Esophagus (tissue), 2 donors: Measurements from ENCODE around the gene ADGRD1. TPM values are rescaled to one million over a fixed set of nuclear protein-coding genes. Genes with fewer than 3 reads are reported as not detected.

Experiments
- H3K27ac ChIP-seq, 2 donors: one replicate each; pipeline ENCODE4 v1.5.1; 2013; ENCODE audit warnings: low read depth in 2 of 2, mild to moderate bottlenecking in 2 of 2, inconsistent platforms in 1 of 2, low read length in 1 of 2, moderate library complexity in 1 of 2
- H3K27me3 ChIP-seq, 2 donors: one replicate each; pipeline ENCODE4 v1.6.1; 2013; ENCODE audit warnings: low read length in 2 of 2, control low read depth in 1 of 2, mild to moderate bottlenecking in 1 of 2; ENCODE audit not compliant: insufficient read depth in 2 of 2, control insufficient read depth in 1 of 2
- H3K36me3 ChIP-seq, 2 donors: one replicate each; pipeline ENCODE4 v1.6.1; 2013; ENCODE audit warnings: low read length in 1 of 2; ENCODE audit not compliant: control insufficient read depth in 2 of 2, insufficient read depth in 2 of 2
- H3K4me1 ChIP-seq, 2 donors: one replicate each; pipeline ENCODE4 v1.6.1; 2013; ENCODE audit warnings: low read length in 1 of 2; ENCODE audit not compliant: control insufficient read depth in 2 of 2, insufficient read depth in 2 of 2
- H3K4me3 ChIP-seq, 2 donors: one replicate each; pipeline ENCODE4 v1.5.1; 2013; ENCODE audit warnings: low read length in 2 of 2, mild to moderate bottlenecking in 2 of 2, low read depth in 1 of 2, moderate library complexity in 1 of 2
- H3K9me3 ChIP-seq, 2 donors: one replicate each; pipeline ENCODE4 v1.6.1; 2013; ENCODE audit warnings: mild to moderate bottlenecking in 2 of 2, low read depth in 1 of 2, low read length in 1 of 2, moderate library complexity in 1 of 2; ENCODE audit not compliant: control insufficient read depth in 2 of 2, insufficient read depth in 1 of 2
- WGBS, 2 donors: extraction: QIAGEN DNeasy Blood & Tissue Kit; methylation state at CpG; one replicate each; pipeline ENCODE4 v1.1.7; 2013; 5-methylcytosine and 5-hydroxymethylcytosine counted together
- polyA plus RNA-seq, 2 donors: library from polyadenylated mRNA; stranded (reverse); fragments of 200-250 nt; gene quantifications; one replicate each; pipeline ENCODE4 v1.2.3, GENCODE V29; 2013
- donor health status: healthy with polysubstance abuse.
- donor health status: Bipolar disorder and iron deficiency.

Gene ADGRD1
- polyA plus RNA-seq, 2 donors = 2.1 to 2.9 TPM

GRCh38 chr12:131188131-131189050, 234.7 kb downstream of the ADGRD1 start:
- no peak overlapping the region for H3K4me3 ChIP-seq
- 95% methylated on average over 6 of the region's 6 CpGs for WGBS, 2 donors
- H3K27ac ChIP-seq = no peak overlapping the region
- no peaks in the 10 kb centered on the region for H3K36me3 ChIP-seq
- H3K4me1 ChIP-seq = no peaks in the 10 kb centered on the region
- H3K27me3 ChIP-seq = no peaks in the 10 kb centered on the region
- H3K9me3 ChIP-seq = peaks cover 0 to 3% of the 10 kb centered on the region in 2 donors

- no peak overlapping the region for H3K4me3 ChIP-seq
- H3K27ac ChIP-seq = no peak overlapping the region
- H3K4me1 ChIP-seq = no peaks in the 10 kb centered on the region
- no peaks in the 10 kb centered on the region for H3K27me3 ChIP-seq
- H3K36me3 ChIP-seq = no peaks in the 10 kb centered on the region
- H3K9me3 ChIP-seq = peaks cover 0 to 3% of the 10 kb centered on the region in 2 donors
- WGBS, 2 donors = 89 to 100% methylated on average over 1 of the region's 1 CpG
Measured at GRCh38 chr12:131189781-131190180, 236.1 kb downstream of the ADGRD1 start.

GRCh38 chr12:131190965-131191364, 237.3 kb downstream of the ADGRD1 start:
- H3K27ac ChIP-seq = no peak overlapping the region
- WGBS, 2 donors = 73 to 78% methylated on average over 4 of the region's 4 CpGs
- no peaks in the 10 kb centered on the region for H3K4me1 ChIP-seq
- H3K9me3 ChIP-seq = peaks cover 0 to 3% of the 10 kb centered on the region in 2 donors
- H3K4me3 ChIP-seq = no peak overlapping the region
- H3K27me3 ChIP-seq = no peaks in the 10 kb centered on the region
- no peaks in the 10 kb centered on the region for H3K36me3 ChIP-seq

Other genes starting within 250 kb of the ADGRD1 start
- under 1 TPM; 0.20 to 0.69 TPM for gene RIMBP2, start 237.6 kb upstream of the ADGRD1 start, polyA plus RNA-seq
- 1 to 10 TPM; 3.1 to 3.5 TPM for gene STX2, start 114.7 kb upstream of the ADGRD1 start, polyA plus RNA-seq
- gene RAN, start 81.8 kb upstream of the ADGRD1 start, polyA plus RNA-seq = 100 to 1,000 TPM; 118 to 638 TPM